GM21526 (cell line): ENCODE results near the gene C13orf42.

Source experiments
- ATAC-seq: cut with Tn5 transposase; IDR thresholded peaks from one replicate; pipeline ENCODE4 v1.9.1; 2021; ENCODE audit warnings: moderate library complexity; ENCODE audit not compliant: unreplicated experiment, low FRiP score

The C13orf42 gene

GRCh38 chr13:51111174-51111573 is at the start of gene C13orf42:
TSS of gene C13orf42 (minus strand) at chr13:51111274. CDS start at chr13:51111209, 65 bp downstream.
- ATAC-seq: no peak

GRCh38 chr13:51158880-51159518 is 47.9 kb upstream of the C13orf42 start:
- ATAC-seq: no peak

- no peak for ATAC-seq
Measured at GRCh38 chr13:51158365-51158764, 47.3 kb upstream of the C13orf42 start.

GRCh38 chr13:51156648-51157047 is 45.6 kb upstream of the C13orf42 start:
- no peak for ATAC-seq

DNA sequence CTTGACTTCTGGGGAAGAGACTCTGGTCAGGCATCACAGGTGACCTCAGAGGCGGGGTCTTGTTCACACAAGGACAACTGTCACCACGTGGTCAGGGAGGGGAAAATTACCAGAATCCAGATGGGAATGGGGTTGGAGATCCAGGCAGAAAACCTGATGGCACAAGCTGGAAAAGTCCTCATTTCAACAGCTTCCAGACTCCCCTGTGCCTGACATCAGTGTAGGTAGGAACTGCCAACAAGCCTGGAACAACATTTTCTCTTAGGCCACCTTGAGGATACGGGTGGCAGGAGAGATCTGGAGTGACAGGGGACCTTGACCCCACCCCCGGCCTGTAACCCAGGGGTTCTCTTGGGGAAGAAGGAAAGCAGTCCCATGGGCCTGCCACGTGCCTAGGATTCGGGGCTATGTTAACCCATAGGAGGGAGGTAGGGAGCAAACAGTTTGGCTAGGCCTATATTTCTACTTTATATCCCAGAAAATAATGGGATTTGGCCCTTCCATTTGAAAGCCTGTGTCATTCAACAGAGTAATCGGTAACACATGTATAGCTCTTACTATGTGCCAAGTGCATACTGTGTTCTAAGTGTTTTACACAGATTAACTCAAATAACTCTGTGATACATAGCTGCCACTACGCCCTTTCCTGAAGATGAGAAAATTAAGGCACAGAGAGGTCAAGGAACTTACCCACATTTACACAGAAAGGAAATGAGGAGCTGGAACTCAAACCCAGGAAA is 44.9 kb upstream of the C13orf42 start:
- no peak for ATAC-seq

GRCh38 chr13:51155161-51155560 is 44.1 kb upstream of the C13orf42 start:
- ATAC-seq: no peak

- ATAC-seq: no peak
Measured at GRCh38 chr13:51154029-51154555, 43.0 kb upstream of the C13orf42 start.

DNA sequence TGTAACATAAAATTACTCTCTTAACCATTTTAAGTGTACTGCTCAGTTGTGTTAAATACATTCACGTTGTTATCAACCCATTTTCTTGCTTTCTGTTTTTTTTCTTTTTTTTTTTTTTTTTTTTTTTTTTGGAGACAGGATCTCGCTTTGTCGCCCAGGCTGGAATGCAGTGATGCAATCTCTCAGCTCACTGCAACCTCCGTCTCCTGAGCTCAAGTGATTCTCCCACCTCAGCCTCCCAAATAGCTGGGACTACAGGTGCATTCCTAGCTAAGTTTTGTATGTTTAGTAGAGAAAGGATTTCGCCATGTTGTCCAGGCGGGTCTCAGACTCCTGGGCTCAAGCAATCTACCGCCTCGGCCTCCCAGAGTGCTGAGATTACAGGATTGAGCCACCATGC is 42.5 kb upstream of the C13orf42 start:
- no peak for ATAC-seq

GRCh38 chr13:51152701-51153100 is 41.6 kb upstream of the C13orf42 start:
- ATAC-seq: no peak

DNA sequence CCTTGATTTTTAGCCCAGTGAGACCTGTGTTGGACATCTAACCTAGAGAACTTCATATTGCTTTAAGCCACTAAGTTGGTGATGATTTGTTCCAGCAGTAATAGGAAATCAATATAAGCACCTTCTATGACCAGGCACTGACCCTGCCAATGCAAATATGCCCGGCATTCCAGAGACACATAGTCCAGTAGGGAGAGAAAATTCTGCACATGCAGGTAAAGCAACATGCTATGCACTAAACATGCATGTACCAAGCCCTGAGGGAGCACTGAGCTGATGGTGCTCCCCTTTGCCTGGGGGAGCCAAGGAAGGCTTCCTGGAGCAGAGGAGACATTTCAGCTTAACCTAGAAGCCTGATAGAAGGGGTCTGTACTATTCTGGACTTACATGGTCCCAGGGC is 40.4 kb upstream of the C13orf42 start:
- ATAC-seq: no peak

DNA sequence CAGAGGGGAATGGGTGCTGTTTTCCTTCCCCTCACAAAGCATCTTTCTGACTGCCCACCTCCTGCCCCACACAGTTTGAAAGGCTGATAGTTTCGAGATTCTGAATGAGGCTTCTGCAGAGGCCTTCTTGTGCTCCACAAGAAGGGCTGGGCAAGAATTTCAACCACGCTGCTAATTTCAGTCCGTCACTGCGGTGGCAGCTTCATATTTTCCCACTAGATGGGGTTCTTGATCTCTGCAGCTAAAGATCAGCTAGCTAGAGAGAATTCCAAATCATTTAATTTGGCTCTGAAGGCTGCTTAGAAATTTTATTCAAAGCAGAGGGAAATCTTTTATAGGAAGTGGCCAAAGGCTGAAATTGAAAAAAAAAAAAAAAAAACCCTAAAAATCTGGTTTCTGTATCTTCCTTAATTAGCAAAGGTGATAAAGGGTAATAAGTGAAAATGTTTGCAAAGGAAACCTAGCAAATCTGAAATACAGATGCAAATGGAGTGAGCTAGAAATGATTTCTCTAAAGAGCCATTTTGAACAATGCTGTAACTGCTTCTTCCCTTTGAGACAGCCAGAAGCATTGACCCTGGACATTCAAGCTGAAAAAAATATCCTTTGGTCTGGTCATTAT is 38.0 kb upstream of the C13orf42 start:
- no peak for ATAC-seq

DNA sequence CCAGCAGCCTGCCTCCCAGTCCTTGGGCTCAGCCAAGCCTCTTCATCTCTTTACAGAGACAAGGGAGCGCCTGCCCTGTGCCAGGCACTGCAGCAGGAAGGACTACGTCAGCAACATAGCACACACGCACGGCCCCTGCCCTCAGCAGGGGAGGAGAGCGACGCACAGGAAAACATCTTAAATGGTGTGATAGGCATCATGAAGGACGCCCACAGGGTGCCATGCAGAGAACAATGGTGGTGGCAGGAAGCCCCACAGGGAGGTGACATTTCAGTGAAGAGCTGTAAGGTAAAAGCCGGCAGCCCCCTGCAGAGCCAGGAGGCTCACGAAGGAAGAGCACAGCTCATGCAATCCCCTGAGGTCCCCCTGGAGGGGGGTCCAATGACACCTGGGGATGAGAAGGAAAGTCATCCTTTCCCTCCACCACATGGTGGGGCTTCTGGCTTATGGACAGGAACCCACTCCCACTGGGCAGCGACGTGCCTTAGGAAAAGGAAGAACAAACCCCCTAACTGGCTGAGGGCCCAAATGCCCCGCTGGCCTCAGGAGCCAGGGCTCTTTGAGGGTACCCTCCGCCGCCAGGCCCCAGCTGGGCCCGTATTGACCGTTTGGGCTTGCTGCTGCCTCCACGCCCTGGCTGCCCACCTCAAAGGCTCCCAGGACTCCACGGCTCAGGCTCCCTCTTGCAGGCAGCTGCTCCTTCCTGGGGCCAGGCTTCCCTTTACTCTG is 37.3 kb upstream of the C13orf42 start:
- no peak for ATAC-seq

- no peak for ATAC-seq
Measured at GRCh38 chr13:51147732-51148131, 36.7 kb upstream of the C13orf42 start.

- no peak for ATAC-seq
Measured at GRCh38 chr13:51146667-51147066, 35.6 kb upstream of the C13orf42 start.

DNA sequence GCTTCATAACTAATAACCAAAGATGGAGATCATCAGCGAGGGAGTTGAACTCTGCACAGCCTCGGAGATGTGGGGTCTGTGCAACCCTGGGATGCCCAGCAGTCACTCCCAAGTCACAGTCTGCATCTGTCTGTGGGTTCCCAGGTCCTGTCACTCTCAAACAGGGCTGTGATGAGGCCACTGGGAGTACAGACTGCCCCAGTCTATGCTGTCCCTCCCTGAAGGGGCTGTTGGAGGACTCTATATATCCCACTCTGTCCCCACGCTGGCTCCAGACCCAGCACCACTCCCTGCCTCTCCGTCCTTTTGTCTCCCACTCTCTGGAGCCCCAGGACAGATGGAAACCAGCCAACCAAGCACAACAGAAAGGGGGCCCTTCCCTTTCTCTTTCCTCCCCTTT is 26.2 kb upstream of the C13orf42 start:
- no peak for ATAC-seq

DNA sequence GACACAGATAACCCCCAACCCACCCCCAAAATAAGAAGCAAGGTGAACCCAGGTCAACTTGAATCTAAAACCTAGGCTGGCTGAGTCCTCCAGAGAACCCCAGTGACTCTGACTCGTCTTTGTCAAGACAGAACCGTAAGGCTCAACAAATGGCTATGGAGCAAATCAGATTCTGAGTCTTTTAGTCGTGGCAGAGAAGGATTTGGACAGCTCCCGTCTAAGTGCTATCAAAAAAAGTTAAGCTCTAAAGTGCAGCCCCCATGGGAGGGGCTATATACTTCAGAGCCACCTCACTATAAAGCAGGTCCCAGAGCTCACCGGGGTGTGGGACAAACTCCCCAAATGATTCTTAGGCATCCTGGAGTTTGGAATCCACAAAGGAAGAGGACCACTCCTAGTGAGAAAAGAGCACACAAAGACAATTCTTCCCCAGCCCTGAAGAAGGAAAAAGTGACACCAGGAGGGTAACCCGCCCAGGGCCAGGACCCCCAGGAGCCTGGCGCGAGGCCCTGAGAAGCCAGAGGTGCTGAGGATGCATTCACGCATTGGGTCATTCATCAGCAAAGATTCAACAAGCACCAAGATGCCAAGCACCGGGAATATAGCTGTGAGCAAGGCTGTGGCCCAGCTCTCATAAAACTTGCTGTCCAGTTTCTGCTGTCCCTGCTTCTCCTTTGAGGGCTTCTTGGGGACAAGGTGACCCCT is 25.4 kb upstream of the C13orf42 start:
- ATAC-seq: no peak

GRCh38 chr13:51134763-51135365 is 23.8 kb upstream of the C13orf42 start:
- no peak for ATAC-seq

DNA sequence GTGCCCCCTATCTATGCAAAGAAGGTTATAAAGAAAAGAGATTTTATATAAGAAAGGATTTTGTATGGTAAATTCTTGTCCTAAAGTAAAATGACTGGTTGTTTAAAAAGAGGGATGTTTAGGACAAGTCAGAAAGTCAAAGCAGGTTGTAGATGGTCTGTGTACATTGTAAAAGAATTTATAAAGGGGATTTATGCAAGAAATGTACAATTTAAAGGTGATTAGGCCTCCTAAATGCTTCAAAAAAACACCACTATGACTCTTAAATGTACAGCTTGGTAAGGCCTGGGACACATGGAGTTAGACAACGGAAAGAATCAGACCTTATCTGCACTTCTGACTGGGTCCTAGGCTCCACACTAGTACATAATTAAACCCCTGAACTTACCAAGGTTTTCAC is 19.3 kb upstream of the C13orf42 start:
- no peak for ATAC-seq

GRCh38 chr13:51125495-51126226 is 14.6 kb upstream of the C13orf42 start:
- peak; percentile 87 for ATAC-seq
